HepG2 (cell line): ENCODE measurements around the gene VASN. TPM values are rescaled to one million over a fixed set of nuclear protein-coding genes. Genes with fewer than 3 reads are reported as not detected.

ENCODE experiments used
- ELF3 ChIP-seq: IDR thresholded peaks from 2 replicates; pipeline ENCODE4 v1.6.1; 2016; ENCODE audit warnings: missing genetic modification reagents, missing compliant biosample characterization
- ETV6 ChIP-seq: sonication (generic); formaldehyde crosslinking; conservative IDR thresholded peaks from 2 replicates; pipeline ENCODE4 v1.4.0; 2020; ENCODE audit warnings: missing genetic modification reagents
- HHEX ChIP-seq: IDR thresholded peaks from 2 replicates; pipeline ENCODE4 v1.6.1; 2016; ENCODE audit warnings: control low read depth
- KAT7 ChIP-seq: IDR thresholded peaks from 2 replicates; pipeline ENCODE4 v1.6.1; 2018; ENCODE audit warnings: borderline replicate concordance, missing compliant biosample characterization
- MTF1 ChIP-seq: sonication (generic); formaldehyde crosslinking; IDR thresholded peaks from 2 replicates; pipeline ENCODE4 v1.5.0; 2020; ENCODE audit warnings: missing genetic modification reagents
- NCOA5 ChIP-seq: sonication (generic); formaldehyde crosslinking; IDR thresholded peaks from 2 replicates; pipeline ENCODE4 v1.4.0; 2020; ENCODE audit warnings: missing genetic modification reagents
- NR2F6 ChIP-seq, 2 experiments: IDR thresholded peaks; 2 replicates each; pipeline ENCODE4 v1.6.1; 2016; ENCODE audit warnings: antibody characterized with exemption in 1 of 2, mild to moderate bottlenecking in 1 of 2
- POLR2AphosphoS2 ChIP-seq: IDR thresholded peaks from 2 replicates; pipeline ENCODE4 v1.6.1; 2011; ENCODE audit warnings: low read depth, low read length, improper control_type of control experiment
- RAD51 ChIP-seq: fragments of 450-650 bp; IDR thresholded peaks from 2 replicates; pipeline ENCODE4 v1.6.1; 2016; ENCODE audit warnings: borderline replicate concordance
- RARG ChIP-seq: sonication (generic); formaldehyde crosslinking; IDR thresholded peaks from 2 replicates; pipeline ENCODE4 v1.4.0; 2020; ENCODE audit warnings: low read depth, mild to moderate bottlenecking, missing genetic modification reagents
- RXRB ChIP-seq: IDR thresholded peaks from 2 replicates; pipeline ENCODE4 v1.6.1; 2016; ENCODE audit warnings: borderline replicate concordance, missing genetic modification reagents, missing compliant biosample characterization
- SMC3 ChIP-seq: IDR thresholded peaks from 2 replicates; pipeline ENCODE4 v1.6.1; 2011; ENCODE audit warnings: low read length, improper control_type of control experiment
- SOX5 ChIP-seq: IDR thresholded peaks from 2 replicates; pipeline ENCODE4 v1.6.1; 2016; ENCODE audit warnings: borderline replicate concordance
- SSRP1 ChIP-seq: IDR thresholded peaks from 2 replicates; pipeline ENCODE4 v1.6.1; 2016; ENCODE audit warnings: control low read depth
- STAG1 ChIP-seq: sonication (generic); formaldehyde crosslinking; IDR thresholded peaks from 2 replicates; pipeline ENCODE4 v1.4.0; 2020; ENCODE audit warnings: missing genetic modification reagents
- THAP11 ChIP-seq: IDR thresholded peaks from 2 replicates; pipeline ENCODE4 v1.6.1; 2016; ENCODE audit warnings: missing biosample characterization, missing genetic modification reagents
- THYN1 ChIP-seq: sonication (generic); formaldehyde crosslinking; IDR thresholded peaks from 2 replicates; pipeline ENCODE4 v1.8.1; 2023; ENCODE audit warnings: low read depth, mild to moderate bottlenecking, moderate library complexity, missing genetic modification reagents, borderline replicate concordance
- ZSCAN25 ChIP-seq: sonication (generic); formaldehyde crosslinking; IDR thresholded peaks from 2 replicates; pipeline ENCODE4 v1.8.0; 2022; ENCODE audit warnings: mild to moderate bottlenecking, missing genetic modification reagents
- polyA plus RNA-seq, 8 experiments: library from polyadenylated mRNA; depleted of rRNA in 3 of 8; stranded (reverse) in 7 of 8; unstranded in 1 of 8; fragments of >200 nt; fragmentation: Illumina TruSeq in 4 of 8; extraction: Trizol in 4 of 8; gene quantifications; 2 replicates each; pipeline versions ENCODE4 v1.2.1 to v1.2.3, GENCODE V29; 2011 to 2016; ENCODE audit warnings: low read depth in 4 of 8, missing spikeins in 1 of 8, mixed read lengths in 1 of 8; ENCODE audit not compliant: insufficient read depth in 1 of 8
- total RNA-seq, 5 experiments: library from RNA; depleted of rRNA; stranded (reverse); fragments of >200 nt; fragmentation: Illumina TruSeq; extraction: Trizol; gene quantifications; 2 replicates each; pipeline ENCODE4 v1.2.3, GENCODE V29; 2016; ENCODE audit warnings: low read depth in 1 of 5
- TF ChIP-seq, protein P1 (sequence below): sonication (generic); formaldehyde crosslinking; IDR thresholded peaks from 2 replicates; pipeline ENCODE4 v1.4.0; 2020; ENCODE audit warnings: missing genetic modification reagents
- TF ChIP-seq, protein P2 (sequence below): sonication (generic); formaldehyde crosslinking; IDR thresholded peaks from 2 replicates; pipeline ENCODE4 v1.5.0; 2020; ENCODE audit warnings: mild to moderate bottlenecking, missing genetic modification reagents
- TF ChIP-seq, protein P3 (sequence below), 2 experiments: sonication (generic) in 1 of 2; formaldehyde crosslinking in 1 of 2; IDR thresholded peaks; 2 replicates each; pipeline versions ENCODE4 v1.4.0 to v1.6.1; 2018 to 2020; ENCODE audit warnings: missing genetic modification reagents in 2 of 2, borderline replicate concordance in 1 of 2, low read depth in 1 of 2, mild to moderate bottlenecking in 1 of 2, missing biosample characterization in 1 of 2
- TF ChIP-seq, protein P4 (sequence below): sonication (generic); formaldehyde crosslinking; IDR thresholded peaks from 2 replicates; pipeline ENCODE4 v1.4.0; 2020; ENCODE audit warnings: missing genetic modification reagents
- TF ChIP-seq, protein P5 (sequence below): sonication (generic); formaldehyde crosslinking; IDR thresholded peaks from 2 replicates; pipeline ENCODE4 v1.8.0; 2022; ENCODE audit warnings: missing genetic modification reagents, mild to moderate bottlenecking, inconsistent platforms, borderline replicate concordance

The VASN gene
- total and polyA plus RNA-seq, 2 of the 13 experiments (the other 11 are each of a cell fraction or from before 2014, with no cell fraction given) = 8.4 to 18.2 TPM

DNA sequence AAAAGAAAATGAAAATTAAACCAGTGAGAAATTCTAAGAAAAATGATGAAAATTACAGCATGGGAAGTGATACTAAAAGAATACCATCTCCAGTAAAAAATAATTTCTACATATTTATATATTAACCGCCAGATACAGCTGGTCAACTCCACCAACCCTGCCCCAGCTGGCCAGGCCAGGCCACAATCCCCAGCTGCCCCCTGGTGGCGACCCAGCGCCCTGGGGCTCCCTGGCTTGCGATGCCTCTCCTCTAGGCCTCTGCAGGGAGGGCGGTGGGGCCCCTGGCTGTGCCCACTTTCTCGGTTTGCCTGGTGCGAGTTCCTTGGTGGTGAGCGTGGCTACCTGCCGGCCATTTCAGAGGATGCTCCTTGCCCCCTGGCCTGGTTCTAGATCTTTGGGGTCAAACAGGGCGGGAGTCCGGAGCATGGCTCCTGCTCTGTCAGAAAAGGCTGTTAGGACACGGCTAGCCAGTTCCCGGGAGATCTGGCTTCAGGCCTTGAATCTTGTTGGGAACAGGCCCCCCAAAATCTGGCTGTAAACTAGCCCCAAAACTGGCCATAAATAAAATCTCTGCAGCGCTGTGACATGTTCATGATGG lies 41.3 kb upstream of the VASN start (continued):
- TF ChIP-seq, protein P1, sequence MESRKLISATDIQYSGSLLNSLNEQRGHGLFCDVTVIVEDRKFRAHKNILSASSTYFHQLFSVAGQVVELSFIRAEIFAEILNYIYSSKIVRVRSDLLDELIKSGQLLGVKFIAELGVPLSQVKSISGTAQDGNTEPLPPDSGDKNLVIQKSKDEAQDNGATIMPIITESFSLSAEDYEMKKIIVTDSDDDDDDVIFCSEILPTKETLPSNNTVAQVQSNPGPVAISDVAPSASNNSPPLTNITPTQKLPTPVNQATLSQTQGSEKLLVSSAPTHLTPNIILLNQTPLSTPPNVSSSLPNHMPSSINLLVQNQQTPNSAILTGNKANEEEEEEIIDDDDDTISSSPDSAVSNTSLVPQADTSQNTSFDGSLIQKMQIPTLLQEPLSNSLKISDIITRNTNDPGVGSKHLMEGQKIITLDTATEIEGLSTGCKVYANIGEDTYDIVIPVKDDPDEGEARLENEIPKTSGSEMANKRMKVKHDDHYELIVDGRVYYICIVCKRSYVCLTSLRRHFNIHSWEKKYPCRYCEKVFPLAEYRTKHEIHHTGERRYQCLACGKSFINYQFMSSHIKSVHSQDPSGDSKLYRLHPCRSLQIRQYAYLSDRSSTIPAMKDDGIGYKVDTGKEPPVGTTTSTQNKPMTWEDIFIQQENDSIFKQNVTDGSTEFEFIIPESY = peak; percentile 75
- TF ChIP-seq ETV6 (CRISPR knock-in tag) = no peak
- no peak for TF ChIP-seq RAD51
- 0 out of 2 replicates have a peak, but pooled peaks have one; percentile 36 for TF ChIP-seq ZSCAN25 (CRISPR knock-in tag)
- TF ChIP-seq KAT7 = 0 out of 2 replicates have a peak, but pooled peaks have one; percentile 51
- TF ChIP-seq HHEX = no peak
- TF ChIP-seq, protein P2, sequence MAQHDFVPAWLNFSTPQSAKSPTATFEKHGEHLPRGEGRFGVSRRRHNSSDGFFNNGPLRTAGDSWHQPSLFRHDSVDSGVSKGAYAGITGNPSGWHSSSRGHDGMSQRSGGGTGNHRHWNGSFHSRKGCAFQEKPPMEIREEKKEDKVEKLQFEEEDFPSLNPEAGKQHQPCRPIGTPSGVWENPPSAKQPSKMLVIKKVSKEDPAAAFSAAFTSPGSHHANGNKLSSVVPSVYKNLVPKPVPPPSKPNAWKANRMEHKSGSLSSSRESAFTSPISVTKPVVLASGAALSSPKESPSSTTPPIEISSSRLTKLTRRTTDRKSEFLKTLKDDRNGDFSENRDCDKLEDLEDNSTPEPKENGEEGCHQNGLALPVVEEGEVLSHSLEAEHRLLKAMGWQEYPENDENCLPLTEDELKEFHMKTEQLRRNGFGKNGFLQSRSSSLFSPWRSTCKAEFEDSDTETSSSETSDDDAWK = no peak
- 0 out of 2 replicates have a peak, but pooled peaks have one; percentile 60 for TF ChIP-seq SSRP1
- TF ChIP-seq RXRB = peak; percentile 54; the same call in 1 of the 2 replicates
- TF ChIP-seq SOX5 (CRISPR knock-in tag) = peak; percentile 42; the same call in 1 of the 2 replicates
- no peak for TF ChIP-seq NR2F6 (IDR thresholded peaks at IDR 0.05)
- peak; percentile 34; the same call in 1 of the 2 replicates for TF ChIP-seq NR2F6 (CRISPR knock-in tag; IDR thresholded peaks at IDR 0.05)
- TF ChIP-seq MTF1 = no peak
- TF ChIP-seq SMC3 = peak; percentile 66; the same call in 1 of the 2 replicates
- TF ChIP-seq STAG1 (CRISPR knock-in tag) = peak; percentile 98
- no peak for TF ChIP-seq POLR2AphosphoS2
- TF ChIP-seq RARG = no peak
- TF ChIP-seq, protein P3, sequence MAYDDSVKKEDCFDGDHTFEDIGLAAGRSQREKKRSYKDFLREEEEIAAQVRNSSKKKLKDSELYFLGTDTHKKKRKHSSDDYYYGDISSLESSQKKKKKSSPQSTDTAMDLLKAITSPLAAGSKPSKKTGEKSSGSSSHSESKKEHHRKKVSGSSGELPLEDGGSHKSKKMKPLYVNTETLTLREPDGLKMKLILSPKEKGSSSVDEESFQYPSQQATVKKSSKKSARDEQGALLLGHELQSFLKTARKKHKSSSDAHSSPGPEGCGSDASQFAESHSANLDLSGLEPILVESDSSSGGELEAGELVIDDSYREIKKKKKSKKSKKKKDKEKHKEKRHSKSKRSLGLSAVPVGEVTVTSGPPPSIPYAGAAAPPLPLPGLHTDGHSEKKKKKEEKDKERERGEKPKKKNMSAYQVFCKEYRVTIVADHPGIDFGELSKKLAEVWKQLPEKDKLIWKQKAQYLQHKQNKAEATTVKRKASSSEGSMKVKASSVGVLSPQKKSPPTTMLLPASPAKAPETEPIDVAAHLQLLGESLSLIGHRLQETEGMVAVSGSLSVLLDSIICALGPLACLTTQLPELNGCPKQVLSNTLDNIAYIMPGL (CRISPR knock-in tag; IDR thresholded peaks at IDR 0.05; ENCODE audit: borderline replicate concordance in 1 of 2, low read depth in 1 of 2) = peak; percentile 47 to 58; a peak in 3 of 4 replicates
- TF ChIP-seq, protein P4, sequence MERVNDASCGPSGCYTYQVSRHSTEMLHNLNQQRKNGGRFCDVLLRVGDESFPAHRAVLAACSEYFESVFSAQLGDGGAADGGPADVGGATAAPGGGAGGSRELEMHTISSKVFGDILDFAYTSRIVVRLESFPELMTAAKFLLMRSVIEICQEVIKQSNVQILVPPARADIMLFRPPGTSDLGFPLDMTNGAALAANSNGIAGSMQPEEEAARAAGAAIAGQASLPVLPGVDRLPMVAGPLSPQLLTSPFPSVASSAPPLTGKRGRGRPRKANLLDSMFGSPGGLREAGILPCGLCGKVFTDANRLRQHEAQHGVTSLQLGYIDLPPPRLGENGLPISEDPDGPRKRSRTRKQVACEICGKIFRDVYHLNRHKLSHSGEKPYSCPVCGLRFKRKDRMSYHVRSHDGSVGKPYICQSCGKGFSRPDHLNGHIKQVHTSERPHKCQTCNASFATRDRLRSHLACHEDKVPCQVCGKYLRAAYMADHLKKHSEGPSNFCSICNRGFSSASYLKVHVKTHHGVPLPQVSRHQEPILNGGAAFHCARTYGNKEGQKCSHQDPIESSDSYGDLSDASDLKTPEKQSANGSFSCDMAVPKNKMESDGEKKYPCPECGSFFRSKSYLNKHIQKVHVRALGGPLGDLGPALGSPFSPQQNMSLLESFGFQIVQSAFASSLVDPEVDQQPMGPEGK (CRISPR knock-in tag) = peak; percentile 78
- TF ChIP-seq NCOA5 (CRISPR knock-in tag) = no peak
- peak; percentile 49; the same call in 1 of the 2 replicates for TF ChIP-seq ELF3 (CRISPR knock-in tag)
- TF ChIP-seq, protein P5, sequence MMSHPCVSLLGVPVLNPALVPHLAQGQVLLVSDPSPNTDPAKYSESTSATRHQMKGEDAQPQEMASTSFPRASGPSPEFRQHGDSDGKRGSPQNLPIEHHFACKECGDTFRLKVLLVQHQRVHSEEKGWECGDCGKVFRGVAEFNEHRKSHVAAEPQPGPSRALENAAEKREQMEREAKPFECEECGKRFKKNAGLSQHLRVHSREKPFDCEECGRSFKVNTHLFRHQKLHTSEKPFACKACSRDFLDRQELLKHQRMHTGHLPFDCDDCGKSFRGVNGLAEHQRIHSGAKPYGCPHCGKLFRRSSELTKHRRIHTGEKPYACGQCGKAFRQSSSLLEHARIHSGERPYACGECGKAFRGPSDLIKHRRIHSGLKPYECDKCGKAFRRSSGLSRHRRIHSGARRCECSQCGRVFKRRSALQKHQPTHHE (CRISPR knock-in tag) = no peak
- TF ChIP-seq THYN1 (CRISPR knock-in tag) = no peak
- TF ChIP-seq THAP11 (CRISPR knock-in tag) = peak; percentile 27; the same call in 1 of the 2 replicates
